Peyer's patch (tissue), 4 donors: ENCODE measurements around the gene THBD.

ENCODE experiments used
- CTCF ChIP-seq, 6 experiments: fragments of 450-650 bp in 4 of 6; fragments of 200-600 bp in 2 of 6; sonication (generic) in 1 of 6; IDR thresholded peaks; one replicate each; pipeline ENCODE4 v1.5.1; 2017 to 2019; ENCODE audit warnings: antibody characterized with exemption in 6 of 6, mild to moderate bottlenecking in 3 of 6, moderate library complexity in 1 of 6
- POLR2A ChIP-seq, 2 donors: fragments of 450-650 bp; IDR thresholded peaks; one replicate each; pipeline ENCODE4 v1.5.1; 2017; ENCODE audit warnings: antibody characterized with exemption in 2 of 2, mild to moderate bottlenecking in 2 of 2, moderate library complexity in 2 of 2

GRCh38 chr20:23065266-23066201 is 16.1 kb upstream of the THBD start:
- TF ChIP-seq CTCF (IDR thresholded peaks at IDR 0.05): no peak
- no peak for TF ChIP-seq POLR2A (IDR thresholded peaks at IDR 0.05)
